ENCODE measurements around the gene RAB27B.

RAB27B gene

GRCh38 chr18:54916507-54916906 is 88.2 kb downstream of the RAB27B start:
- no peak for DNase-seq

GRCh38 chr18:54918060-54918459 is 89.8 kb downstream of the RAB27B start:
- DNase-seq = no peak

GRCh38 chr18:54919412-54919811 is 91.1 kb downstream of the RAB27B start:
- no peak for DNase-seq

- no peak for DNase-seq
Observed at GRCh38 chr18:54923339-54923956, 95.2 kb downstream of the RAB27B start.

GRCh38 chr18:54924948-54925347 is 96.7 kb downstream of the RAB27B start:
- DNase-seq = no peak

GRCh38 chr18:54926593-54927325 is 98.5 kb downstream of the RAB27B start:
- no peak for DNase-seq

GRCh38 chr18:54928236-54928635 is 100.0 kb downstream of the RAB27B start:
- no peak for DNase-seq

GRCh38 chr18:54931152-54931551 is 102.9 kb downstream of the RAB27B start:
- DNase-seq = no peak

- no peak for DNase-seq
Observed at GRCh38 chr18:54932472-54932871, 104.2 kb downstream of the RAB27B start.

GRCh38 chr18:54938506-54938905 is 110.2 kb downstream of the RAB27B start:
- no peak for DNase-seq

GRCh38 chr18:54939361-54939917 is 111.2 kb downstream of the RAB27B start:
- no peak for DNase-seq

- DNase-seq = no peak
Observed at GRCh38 chr18:54942144-54942543, 113.9 kb downstream of the RAB27B start.

GRCh38 chr18:54942569-54942968 is 114.3 kb downstream of the RAB27B start:
- DNase-seq = no peak
